HG02885 (cell line): Measurements from ENCODE around the gene RIMS4.

Experiments
- ATAC-seq: cut with Tn5 transposase; IDR thresholded peaks from one replicate; pipeline ENCODE4 v1.9.1; 2021; ENCODE audit warnings: mild to moderate bottlenecking; ENCODE audit not compliant: unreplicated experiment, poor library complexity

Gene RIMS4

DNA sequence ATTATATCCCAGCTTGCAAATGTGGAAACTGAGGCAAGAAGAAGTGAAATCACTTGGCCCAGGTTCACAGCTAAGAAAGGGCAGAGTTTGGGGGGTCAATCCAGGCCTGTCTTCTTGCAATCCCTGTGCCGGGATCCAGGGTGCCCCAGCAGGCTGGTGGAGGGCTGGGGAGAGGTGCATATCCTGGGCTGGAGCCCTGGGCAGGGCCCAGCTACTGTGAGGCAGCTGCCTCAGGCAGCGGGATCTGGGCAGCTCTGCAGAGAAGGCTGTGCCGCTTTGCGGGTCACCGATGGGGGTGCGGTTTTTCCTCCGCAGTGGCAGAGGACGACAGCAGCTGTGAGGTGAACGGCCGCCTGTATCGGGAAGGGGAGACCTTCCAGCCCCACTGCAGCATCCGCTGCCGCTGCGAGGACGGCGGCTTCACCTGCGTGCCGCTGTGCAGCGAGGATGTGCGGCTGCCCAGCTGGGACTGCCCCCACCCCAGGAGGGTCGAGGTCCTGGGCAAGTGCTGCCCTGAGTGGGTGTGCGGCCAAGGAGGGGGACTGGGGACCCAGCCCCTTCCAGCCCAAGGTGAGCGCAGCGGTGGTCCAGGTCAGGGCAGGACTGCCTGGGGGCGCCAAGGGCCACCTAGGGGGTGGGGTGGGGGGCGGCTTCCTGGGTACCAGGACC is 85.8 kb downstream of the RIMS4 start:
- no peak for ATAC-seq

DNA sequence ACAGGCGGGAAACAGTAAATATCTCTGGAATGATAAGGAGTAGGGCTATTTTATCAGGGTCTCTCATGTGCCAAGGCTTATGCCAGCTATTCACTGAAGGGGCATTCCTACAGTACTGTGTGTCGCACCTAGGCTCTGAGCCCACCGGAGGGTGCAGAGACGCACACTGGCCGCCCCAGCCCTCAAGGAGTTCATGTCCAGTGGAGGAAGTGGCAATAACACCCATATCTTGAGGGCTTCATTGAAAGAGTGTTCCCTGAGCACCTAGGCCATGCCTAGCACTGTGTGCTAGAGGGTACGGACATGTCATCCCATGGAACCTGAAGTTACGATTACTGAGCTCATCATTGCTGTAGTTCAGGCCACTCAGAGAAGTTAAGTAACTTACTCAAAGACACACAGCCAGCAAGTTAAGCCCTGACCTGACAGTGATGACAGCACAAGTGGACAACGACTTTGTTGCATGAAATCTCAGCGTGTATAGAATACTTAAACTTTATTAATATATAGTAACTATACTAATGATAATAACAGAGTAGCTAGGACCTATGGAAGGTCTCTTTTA is 86.5 kb downstream of the RIMS4 start:
- ATAC-seq: no peak

DNA sequence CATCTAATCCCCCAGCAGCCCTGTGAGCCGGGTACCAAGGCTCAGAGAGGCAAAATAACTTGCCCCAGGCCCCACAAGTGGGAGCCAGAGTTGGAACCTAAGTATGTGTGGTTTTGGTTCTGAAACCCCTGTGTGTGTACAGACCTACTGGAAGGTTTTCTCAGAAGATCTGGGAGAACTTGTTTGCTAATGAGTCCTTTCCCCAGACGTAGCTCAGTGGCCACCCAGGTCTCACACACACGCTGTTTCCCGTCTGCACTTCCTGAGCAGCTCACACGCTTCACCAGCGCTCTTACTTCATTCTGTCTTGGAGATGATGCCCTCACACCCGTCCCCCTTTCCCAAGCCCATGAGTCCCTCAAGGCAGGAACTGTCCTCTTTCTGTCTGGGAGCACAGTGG is 87.0 kb downstream of the RIMS4 start:
- ATAC-seq: no peak

DNA sequence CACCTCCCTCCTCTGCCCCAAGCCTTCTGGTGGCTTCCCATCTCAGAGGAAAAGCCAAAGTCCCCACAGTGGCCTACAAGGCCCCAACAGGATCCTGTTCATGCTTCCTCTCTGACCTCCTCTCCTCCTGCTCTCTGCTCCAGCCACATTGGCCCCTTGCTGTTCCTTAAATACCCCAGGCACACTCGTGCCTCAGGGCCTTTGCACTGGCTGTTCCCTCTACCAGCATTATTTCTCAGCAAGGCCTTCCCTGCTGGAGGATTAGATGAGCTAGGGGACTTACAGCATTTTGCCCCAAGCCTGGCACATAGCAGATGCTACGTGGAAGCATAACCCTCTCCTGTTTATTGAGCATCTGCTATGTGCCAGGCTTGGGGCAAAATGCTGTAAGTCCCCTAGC is 87.4 kb downstream of the RIMS4 start:
- ATAC-seq: no peak

DNA sequence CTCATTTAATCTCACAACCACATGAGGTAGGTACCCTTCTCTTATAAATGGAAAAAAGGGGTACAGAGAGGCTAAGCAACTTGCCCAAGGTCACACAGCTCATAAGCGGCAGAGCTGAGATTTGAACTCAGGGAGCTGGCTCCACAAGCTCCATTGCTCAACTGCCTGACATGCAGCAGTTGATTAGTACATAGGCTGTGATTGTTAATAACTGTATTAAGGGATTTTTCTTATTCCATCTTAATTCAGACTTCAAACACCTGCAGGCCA is 88.6 kb downstream of the RIMS4 start:
- no peak for ATAC-seq

DNA sequence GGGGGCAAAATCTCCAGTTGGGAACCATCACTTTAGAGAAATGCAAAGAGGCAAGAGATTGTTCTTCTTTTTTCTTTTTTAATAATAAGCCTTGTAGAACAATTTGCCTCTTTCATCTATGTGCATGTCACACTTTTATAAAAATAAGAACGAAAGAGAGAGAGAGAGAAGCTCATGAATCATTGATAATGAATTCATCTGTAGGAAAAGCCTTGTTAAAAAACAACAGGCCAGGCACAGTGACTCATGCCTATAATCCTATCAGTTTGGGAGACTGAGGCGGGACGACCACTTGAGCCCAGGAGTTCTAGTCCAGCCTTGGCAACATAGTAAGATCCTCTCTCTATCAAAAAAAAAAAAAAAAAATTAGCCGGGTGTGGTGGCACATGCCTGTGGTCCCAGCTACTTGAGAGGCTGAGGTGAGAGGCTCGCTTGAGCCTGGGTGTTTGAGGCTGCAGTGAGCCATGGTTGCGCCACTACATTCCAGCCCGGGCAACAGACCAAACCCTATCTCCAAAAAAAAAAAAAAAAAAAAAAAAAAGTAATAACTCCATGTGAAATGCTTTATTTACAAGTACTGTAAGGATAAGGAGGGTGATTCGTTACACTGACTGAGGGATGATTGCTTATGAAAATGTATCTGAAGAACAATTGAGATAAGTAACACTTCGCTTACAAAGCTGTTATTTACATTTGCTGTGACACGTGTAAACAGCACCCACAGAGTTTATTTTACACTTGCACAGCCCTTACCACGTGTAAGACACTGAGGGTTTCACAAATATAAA is 89.2 kb downstream of the RIMS4 start:
- no peak for ATAC-seq

DNA sequence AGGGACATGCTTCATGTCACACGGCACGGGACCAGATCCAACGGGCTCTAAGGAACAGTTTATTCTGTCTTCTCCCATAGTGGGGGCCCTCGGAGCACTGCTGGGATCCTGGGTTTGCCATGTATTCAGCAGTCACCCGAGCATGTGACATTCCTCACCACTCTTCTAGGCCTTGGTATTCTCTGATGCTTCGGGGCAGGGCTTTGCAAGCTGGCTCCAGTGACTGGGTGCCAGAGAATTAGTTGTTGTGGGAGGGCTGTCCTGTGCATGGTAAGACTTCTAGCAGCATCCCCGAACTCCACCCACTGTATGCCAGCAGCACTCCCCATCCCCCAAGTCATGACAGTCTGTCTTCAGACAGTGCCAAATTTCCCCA is 89.7 kb downstream of the RIMS4 start:
- no peak for ATAC-seq

DNA sequence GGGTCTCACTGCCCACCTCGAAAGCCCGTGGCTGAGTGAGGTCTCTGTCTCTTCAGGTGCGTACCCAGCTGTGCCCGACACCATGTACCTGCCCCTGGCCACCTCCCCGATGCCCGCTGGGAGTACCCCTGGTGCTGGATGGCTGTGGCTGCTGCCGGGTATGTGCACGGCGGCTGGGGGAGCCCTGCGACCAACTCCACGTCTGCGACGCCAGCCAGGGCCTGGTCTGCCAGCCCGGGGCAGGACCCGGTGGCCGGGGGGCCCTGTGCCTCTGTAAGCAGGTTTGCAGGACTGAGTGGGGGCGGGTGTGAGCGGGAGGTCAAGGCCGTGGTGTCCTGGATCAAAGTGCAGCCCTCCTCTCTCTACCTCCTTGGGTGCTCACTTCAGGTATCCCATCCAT is 90.5 kb downstream of the RIMS4 start:
- ATAC-seq: no peak

DNA sequence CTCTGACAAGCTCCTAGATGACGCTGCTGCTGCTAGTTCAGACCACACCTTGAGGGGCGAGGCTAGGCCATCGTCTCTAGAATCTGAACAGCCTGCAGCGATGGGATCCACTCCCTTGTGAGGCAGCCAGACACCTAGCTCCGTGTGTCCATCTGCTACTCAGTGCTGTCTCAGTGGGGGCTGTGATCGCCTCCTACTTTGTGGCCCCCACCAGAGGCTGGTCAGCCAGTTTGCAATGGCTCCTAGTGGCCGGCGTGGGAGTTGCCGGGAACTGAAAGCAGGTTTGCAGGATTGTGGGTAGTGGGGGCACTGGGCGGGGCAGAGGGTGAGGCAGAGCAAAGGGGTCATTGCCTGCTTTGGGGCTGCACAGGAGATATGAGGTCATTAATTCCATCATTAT is 92.4 kb downstream of the RIMS4 start:
- no peak for ATAC-seq

DNA sequence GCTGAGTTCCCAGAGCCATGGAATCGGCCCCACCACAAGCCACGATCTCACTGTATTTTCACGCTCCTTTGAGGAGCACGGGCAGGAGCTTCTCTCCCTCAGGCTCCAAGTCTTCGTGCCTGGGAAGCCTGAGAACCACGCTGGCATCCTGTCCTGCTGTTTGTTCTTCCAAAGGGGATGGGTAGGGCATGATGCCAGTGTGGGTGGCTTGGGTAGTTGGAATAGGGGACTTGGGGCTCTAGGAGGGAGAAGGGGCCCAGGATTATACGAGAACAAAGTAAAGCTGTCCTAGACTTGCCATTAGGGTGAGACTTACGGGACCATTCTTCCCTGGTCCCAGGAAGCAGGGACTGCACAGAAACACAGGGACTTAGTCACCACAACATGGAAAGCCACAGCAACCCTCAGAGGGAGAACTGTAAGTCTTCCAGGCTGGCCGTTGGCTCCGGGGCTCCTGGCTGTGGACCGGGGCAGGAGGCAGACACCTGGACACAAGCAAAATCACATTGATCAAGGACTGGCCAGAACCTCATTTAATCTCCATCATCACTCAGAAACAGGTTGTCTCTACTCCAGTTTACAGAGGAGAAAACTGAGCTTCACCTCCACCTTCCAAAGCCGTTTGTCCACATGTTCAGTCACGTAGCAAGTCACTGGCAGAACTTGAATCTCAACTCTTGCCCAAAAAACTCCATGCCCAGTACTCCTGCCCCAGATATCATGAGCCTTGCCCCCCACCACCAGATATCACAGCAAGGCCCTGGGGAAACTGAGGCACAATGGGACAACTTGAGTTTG is 93.8 kb downstream of the RIMS4 start:
- no peak for ATAC-seq

DNA sequence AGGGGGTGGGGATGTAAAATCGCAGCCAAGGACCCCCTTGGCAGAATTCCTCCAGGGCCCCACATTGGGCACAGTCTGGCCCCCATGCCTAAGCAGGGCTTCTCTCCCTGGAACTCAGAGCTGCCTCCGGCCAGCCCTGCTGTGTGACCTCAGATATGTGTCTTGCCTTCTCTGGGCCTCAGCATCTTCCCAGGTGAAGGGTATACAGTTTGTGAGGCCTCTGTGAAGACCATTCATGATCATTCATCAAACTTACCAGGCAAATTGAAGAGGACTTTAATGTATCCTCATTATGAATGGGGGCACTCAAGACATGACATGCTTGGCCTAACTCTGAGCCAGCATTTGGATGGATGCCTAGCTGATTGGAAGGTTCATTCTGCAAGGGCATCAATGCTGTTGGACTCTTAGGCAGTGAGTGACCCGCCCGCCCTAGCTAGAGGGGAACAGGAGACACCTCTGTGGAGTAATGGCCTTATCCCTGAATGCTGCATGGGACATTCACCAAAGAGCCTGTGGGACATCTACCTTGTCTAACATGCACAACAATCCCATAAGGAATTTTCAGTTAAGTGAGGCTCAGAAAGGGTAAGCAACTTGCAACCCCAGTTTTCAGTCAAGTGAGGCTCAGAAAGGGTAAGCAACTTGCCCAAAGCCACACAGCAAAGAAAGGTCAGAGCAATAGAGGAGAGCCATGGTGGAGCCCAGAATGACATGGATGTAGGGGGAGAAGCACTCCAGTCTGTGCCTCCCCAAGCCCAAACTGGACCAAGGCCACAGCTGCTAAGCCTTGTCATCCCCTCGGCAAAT is 94.6 kb downstream of the RIMS4 start:
- ATAC-seq: no peak

DNA sequence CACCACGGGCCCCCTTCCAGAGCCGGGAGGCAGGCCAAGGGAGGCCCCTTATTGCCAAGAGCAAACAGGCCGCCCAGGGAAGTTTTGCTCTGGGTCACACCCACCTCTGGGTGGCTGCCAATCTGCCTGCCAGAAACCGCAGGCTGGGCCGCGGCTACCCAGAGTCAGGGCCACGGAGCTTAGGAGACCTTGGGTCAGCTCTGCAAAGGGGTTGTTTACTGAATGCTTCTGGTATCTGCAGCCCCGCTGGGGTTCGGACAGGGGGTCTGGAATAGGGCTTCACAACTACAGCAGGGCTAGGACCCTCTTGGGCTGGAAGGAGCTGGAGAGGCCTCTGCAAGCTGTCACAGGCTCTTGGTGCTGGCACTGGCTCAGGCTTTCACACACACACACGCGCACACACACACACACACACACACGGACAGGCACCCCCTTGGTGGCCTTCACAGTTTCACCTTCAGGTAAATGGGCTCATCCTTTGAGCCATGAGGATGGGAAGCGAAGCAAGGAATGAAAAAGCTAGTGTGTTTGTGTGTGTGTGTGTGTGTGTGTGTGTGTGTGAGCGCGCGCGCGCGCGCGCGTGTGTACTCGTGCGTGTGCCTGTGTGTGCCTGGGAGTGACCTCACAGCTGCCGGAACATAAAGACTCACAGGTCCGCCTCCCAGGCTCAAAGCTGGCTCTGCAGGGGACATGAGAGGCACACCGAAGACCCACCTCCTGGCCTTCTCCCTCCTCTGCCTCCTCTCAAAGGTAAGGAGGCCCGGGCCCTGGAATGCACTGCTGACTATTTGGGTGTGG is 95.4 kb downstream of the RIMS4 start, which contains the start of gene CCN5:
Gene CCN5, plus strand, starts transcription at position 669 of the 798 bp plus-strand sequence. Its CDS starts 22 bp downstream, at position 691.
- ATAC-seq: no peak

DNA sequence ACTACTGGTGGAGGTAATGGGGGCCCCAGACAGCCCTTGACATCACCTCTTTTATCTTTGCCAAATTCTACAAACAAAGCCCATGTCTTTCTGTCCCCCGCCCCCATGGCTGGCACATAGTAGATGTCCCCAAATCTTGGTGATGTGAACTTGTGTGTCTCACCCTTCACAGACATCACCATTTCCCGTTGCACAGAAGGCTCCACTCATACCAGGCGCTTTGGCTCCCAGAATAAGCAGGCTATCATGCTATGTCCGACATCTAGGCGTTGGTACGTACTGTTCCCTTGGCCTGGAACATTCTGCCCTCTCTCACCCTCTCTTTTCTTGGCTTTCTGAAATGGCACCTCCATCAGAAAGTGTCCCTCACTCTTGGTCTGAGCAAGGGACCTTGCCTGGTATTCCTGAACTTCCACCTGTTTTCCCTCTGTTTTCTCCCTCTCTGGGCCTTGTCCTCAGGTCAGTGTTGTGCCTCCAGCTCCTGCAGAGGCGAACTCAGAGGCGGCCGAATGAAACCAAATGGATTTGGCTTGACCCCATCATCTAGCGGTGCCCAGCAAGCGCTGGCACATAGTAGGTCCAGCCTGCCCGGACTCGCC is 96.1 kb downstream of the RIMS4 start:
- no peak for ATAC-seq

DNA sequence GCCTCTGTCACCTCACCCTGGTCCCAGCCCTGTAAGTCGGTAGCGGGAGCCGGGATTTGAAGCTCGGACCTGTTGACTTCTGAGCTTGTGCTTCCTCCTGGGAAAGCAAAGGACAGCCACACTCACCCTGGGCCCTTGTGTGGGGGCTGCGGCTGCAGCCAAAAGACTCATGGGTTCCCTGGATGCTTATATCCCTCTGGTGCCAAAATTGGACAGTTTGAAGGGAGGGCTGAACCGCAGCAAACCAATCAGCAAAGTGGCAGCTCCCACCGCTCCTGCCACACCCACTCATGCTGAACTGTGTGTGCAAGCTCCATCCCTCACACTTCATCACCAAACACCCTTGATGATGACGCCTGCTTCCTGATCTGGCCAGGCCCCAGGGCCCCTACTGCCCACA is 99.1 kb downstream of the RIMS4 start:
- ATAC-seq: no peak

DNA sequence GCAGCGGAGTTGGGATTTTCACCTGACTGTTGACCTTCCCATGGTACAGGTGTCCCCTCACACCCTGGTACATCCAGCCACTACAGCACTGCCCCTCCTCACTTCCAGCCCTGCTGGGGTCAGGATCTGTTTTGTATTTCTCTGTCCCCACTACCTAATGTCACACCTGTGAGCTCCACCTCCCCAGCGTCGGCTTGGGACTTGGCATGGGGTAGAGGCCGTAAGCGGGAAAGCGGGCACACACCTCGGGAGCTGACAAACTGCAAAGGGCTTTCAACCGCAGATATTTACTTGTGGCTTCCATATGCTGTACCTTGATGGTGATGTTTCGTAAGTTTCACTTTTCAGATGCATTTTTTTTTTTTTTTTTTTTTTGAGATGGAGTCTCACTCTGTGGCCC is 100.5 kb downstream of the RIMS4 start:
- no peak for ATAC-seq

DNA sequence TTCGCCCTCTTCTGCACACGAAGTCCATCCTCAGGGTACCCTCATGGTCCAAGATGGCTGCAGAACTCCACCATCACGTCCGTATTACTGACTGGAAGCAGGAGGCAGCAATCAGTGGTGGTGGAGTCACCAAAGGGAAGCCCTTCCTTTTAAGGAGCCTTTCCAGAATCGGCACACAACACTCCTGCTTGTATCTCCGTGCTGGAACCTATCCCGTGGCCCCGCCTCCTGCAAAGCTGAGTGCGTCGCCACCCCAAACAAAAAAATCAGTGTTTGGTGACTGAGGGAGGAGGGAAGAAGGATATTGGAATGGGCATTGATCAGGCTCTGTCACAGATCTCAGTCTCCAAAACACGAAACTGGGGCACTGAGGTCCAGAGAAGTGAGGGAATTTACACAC is 101.0 kb downstream of the RIMS4 start:
- no peak for ATAC-seq

DNA sequence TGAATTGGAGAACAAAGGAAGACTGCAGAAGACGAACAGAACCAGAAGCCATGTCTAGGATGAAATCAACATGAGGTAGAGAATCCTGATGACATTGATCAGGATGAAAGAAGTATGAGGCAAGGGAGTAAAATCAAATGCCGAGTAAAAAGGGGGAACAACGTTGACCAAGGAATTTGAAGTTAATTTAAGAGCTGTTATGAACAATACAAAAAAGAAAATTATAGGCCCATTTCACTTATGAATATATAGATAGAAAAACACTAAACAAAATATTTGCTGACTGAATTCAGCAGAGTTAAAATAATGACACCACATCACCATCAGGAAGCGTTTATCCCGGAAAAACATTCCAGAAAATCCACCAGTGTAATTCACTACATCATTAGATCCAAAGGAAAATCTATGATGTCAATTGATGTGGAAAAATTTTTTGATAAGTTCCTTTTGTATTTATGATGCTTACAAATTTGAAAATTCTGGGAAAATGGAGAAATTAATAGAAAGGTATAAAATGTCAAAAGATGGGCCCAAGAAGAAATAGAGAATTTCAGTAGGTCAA is 103.2 kb downstream of the RIMS4 start:
- no peak for ATAC-seq

DNA sequence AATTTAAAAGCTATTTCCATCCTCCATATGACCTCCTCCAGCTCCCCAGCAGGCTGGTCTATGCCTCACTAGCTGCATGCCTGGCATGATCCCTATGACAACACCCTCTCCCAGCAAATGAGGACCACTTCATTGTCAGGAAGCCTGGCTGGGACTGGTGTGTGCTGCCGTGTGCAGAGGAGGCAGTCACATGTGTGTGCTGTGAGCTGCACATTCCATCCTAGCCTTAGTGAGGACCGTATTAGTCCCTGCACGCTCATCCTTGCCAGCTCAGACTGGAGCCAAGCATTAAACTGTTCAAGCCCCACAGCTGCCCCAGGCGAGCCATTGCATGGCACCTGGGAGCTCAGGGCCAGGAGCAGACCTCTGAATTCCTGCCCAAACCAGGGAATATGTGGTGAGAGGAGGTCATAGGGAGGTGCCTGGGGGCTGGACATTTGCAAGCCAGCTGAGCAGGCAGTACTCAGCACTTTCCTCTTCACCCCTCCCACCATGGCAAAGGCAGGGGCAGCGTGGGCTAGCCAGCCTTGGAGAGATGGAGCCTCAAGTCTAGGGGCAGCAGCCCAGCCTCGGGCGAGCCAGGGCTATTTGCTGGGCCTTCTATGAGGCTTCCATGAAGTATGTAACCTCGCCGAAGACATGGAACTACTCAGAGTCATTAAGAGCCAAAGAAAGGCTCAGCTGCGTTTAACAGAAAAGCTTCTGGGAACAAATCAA is 103.9 kb downstream of the RIMS4 start:
- no peak for ATAC-seq
